RWPE2 (cell line): ENCODE data around the gene SHOC2.
A peak's percentile ranks its signal among the peaks of the same experiment; 100 is the strongest.

Experiments
- ATAC-seq: fragments of 200-7000 bp; cut with Tn5 transposase; 3 replicates; pipeline ENCODE4 v1.9.1; 2021; ENCODE audit warnings: low read depth
- DNase-seq: peaks from one replicate; pipeline ENCODE4 v3.0.0-alpha.2; 2020; ENCODE audit warnings: low spot score
- H3K27ac ChIP-seq: fragments of 450-650 bp; 2 replicates; pipeline ENCODE4 v1.5.1; 2017; ENCODE audit warnings: mild to moderate bottlenecking; ENCODE audit not compliant: poor library complexity, severe bottlenecking
- H3K27me3 ChIP-seq: fragments of 250-450 bp; sonication (Bioruptor Pico); 2 replicates; pipeline ENCODE4 v1.5.1; 2021; ENCODE audit warnings: mild to moderate bottlenecking, moderate library complexity; ENCODE audit not compliant: insufficient read depth, poor library complexity, severe bottlenecking
- H3K36me3 ChIP-seq: fragments of 250-450 bp; sonication (Bioruptor Pico); 2 replicates; pipeline ENCODE4 v1.5.1; 2020; ENCODE audit warnings: low read depth, mild to moderate bottlenecking, moderate library complexity
- H3K4me1 ChIP-seq: fragments of 250-450 bp; sonication (Bioruptor Pico); 2 replicates; pipeline ENCODE4 v1.5.1; 2021; ENCODE audit warnings: mild to moderate bottlenecking, moderate library complexity; ENCODE audit not compliant: insufficient read depth, poor library complexity, severe bottlenecking
- H3K4me3 ChIP-seq: fragments of 250-450 bp; sonication (Bioruptor Pico); 2 replicates; pipeline ENCODE4 v1.5.1; 2021; ENCODE audit warnings: mild to moderate bottlenecking, moderate library complexity; ENCODE audit not compliant: severe bottlenecking
- H3K9me3 ChIP-seq: fragments of 250-450 bp; sonication (Bioruptor Pico); 2 replicates; pipeline ENCODE4 v1.5.1; 2021; ENCODE audit warnings: mild to moderate bottlenecking, moderate library complexity; ENCODE audit not compliant: severe bottlenecking
- TF ChIP-seq, protein P1 (sequence below): fragments of 450-650 bp; IDR thresholded peaks from one replicate; pipeline ENCODE4 v1.5.1; 2017; ENCODE audit warnings: mild to moderate bottlenecking, moderate library complexity; ENCODE audit not compliant: poor library complexity, severe bottlenecking

The SHOC2 gene

GRCh38 chr10:110918643-110919348 is 608 bp upstream of the SHOC2 start, which contains the start of gene BBIP1:
BBIP1 (minus strand) TSS chr10:110919180; CDS start chr10:110918157, 1,023 bp downstream.
- no peaks in the 10 kb centered on the region for H3K27me3 ChIP-seq
- DNase-seq (no peak), ATAC-seq (peak; percentile 91)
- peak within 1 kb of the TSS; percentile 97 for H3K4me3 ChIP-seq
- TF ChIP-seq, protein P1, sequence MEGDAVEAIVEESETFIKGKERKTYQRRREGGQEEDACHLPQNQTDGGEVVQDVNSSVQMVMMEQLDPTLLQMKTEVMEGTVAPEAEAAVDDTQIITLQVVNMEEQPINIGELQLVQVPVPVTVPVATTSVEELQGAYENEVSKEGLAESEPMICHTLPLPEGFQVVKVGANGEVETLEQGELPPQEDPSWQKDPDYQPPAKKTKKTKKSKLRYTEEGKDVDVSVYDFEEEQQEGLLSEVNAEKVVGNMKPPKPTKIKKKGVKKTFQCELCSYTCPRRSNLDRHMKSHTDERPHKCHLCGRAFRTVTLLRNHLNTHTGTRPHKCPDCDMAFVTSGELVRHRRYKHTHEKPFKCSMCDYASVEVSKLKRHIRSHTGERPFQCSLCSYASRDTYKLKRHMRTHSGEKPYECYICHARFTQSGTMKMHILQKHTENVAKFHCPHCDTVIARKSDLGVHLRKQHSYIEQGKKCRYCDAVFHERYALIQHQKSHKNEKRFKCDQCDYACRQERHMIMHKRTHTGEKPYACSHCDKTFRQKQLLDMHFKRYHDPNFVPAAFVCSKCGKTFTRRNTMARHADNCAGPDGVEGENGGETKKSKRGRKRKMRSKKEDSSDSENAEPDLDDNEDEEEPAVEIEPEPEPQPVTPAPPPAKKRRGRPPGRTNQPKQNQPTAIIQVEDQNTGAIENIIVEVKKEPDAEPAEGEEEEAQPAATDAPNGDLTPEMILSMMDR = peak; percentile 5
- peak within 1 kb of the TSS; percentile 80 for H3K27ac ChIP-seq
- H3K9me3 ChIP-seq = no peaks in the 10 kb centered on the region
- peaks cover 22% of the 10 kb centered on the region for H3K4me1 ChIP-seq
- H3K36me3 ChIP-seq = 0 out of 2 replicates have a peak, but pooled peaks cover 5% of the 10 kb centered on the region

DNA sequence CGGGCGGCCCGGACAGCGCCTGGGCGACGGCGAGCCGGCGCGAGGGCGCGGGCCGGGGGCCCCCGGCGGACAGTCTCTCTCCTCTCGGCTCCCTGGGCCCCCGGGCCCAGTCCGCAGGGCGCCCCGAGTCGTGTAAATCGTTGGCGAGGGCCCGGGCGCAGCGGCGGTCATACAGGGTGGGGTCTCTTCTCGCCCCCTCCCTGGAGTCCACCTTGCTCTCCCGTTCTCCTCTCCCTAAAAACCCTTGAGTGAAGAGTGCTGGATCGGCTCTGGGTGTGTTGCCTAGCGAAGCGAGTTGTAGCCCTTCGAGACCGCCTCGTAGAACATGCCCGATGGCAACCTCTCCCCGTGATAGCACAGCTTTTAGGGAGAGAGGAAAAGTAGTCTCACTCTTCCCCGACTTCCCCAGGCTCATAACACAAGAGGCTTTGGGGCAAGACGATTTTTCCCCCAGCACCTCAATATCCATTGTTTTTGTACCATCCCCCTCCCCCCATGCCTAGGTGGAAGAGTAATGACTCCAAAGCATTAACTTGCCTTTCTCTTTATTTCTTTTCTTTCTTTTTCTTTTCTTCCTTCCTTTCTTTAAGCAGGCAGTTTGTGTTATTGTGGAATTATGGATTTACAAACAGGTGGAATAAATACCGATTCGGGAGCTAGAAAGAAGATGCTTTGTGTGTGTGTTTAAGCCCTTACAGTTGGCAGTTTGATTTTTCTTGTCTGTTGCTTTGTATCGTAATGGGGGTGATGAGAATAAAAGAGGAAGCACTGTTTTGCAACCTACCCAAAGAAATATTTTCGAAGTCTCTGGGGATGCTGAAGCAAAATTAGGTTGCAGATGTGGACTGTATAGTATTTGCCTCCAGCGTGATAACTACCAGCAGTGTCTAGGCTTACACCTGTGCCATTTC is 822 bp downstream of the SHOC2 start:
- Histone ChIP-seq H3K4me1 (peaks cover 22% of the 10 kb centered on the region), H3K36me3 (0 out of 2 replicates have a peak, but pooled peaks cover 5% of the 10 kb centered on the region), H3K27ac (peak overlapping the region; percentile 80), H3K9me3 (no peaks in the 10 kb centered on the region), H3K4me3 (peak overlapping the region; percentile 97), H3K27me3 (no peaks in the 10 kb centered on the region)
- DNase-seq = no peak
- ATAC-seq = no peak
- TF ChIP-seq, protein P1 = no peak

DNA sequence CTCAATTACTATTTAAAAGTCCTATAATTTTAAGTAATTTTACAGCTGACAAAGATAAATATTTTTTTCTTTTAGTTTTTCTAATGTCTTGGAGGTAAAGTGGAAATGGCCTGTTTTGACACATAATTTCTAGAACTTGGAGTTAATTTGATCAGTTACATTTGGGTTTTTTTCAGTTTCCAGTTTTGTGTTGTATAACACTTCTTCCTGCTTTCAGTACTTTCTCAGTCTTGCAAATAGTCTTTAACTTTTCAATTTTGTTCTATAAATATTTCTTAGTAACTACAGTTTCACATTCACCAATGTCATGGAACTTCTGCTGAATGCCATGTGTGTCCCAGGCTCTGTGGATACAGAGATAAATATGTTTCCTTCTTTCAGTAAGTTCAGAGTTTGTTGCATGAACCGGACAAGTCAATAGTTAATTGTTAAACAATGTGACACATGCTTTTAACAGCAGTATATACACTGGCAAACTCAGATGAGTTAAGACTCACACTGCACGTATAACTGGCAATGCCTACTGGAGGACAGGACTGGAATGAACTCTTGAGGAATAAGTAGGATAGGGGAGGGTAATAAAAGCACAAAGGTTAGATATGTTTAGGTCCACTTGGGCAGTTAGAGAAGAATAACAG is 4.6 kb downstream of the SHOC2 start:
- H3K36me3 ChIP-seq = 0 out of 2 replicates have a peak, but pooled peaks cover 4% of the 10 kb centered on the region
- no peak overlapping the region for H3K4me3 ChIP-seq
- TF ChIP-seq, protein P1 = no peak
- no peak for ATAC-seq
- no peaks in the 10 kb centered on the region for H3K27me3 ChIP-seq
- H3K9me3 ChIP-seq = no peaks in the 10 kb centered on the region
- H3K27ac ChIP-seq = no peak overlapping the region
- DNase-seq = no peak
- H3K4me1 ChIP-seq = peaks cover 20% of the 10 kb centered on the region

DNA sequence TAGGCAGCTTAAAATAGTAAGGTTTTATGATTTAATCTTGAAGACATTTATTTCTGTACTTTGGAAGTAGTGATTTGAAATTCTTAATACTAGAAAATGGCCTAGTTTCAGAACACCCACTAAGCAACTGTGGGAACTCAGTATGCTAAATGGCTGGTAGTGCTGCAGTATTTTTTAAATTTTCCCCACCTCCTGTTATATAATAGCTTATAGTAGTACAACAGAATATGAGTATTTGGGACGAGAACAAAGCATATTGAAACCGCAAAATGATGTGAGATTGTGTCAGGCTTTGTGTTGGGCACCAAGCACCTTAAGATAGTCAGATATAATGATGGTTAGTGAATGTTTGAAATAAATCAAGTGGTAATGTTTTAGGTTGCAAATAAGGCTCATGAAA is 8.1 kb downstream of the SHOC2 start:
- DNase-seq (no peak), ATAC-seq (no peak)
- Histone ChIP-seq H3K27ac (no peak overlapping the region), H3K4me3 (no peak overlapping the region), H3K9me3 (no peaks in the 10 kb centered on the region), H3K36me3 (0 out of 2 replicates have a peak, but pooled peaks cover 4% of the 10 kb centered on the region), H3K4me1 (peaks cover 15% of the 10 kb centered on the region), H3K27me3 (no peaks in the 10 kb centered on the region)
- TF ChIP-seq, protein P1 = no peak
